ENCODE results near the gene DGLUCY.
"Not testable (repeated sequence)": the region's sequence is repeated elsewhere in the genome, so short reads cannot be mapped to it uniquely, and the experiment has no call there.

The DGLUCY gene

GRCh38 chr14:91108941-91109611 is 4.8 kb upstream of the DGLUCY start:
- no peak for DNase-seq (ENCODE audit: low read depth in 2 of 2, low spot score in 1 of 2)

GRCh38 chr14:91111443-91111842 is 2.4 kb upstream of the DGLUCY start:
- no peak for DNase-seq (ENCODE audit: low read depth in 2 of 2, low spot score in 1 of 2)

GRCh38 chr14:91112194-91112593 is 1.7 kb upstream of the DGLUCY start:
- DNase-seq (ENCODE audit: low read depth in 2 of 2, low spot score in 1 of 2): no peak

- peak; percentile 23 to 41 for DNase-seq (ENCODE audit: low read depth in 2 of 2, low spot score in 1 of 2)
Observed at GRCh38 chr14:91114079-91115065, 499 bp downstream of the DGLUCY start.

GRCh38 chr14:91115986-91116770 is 2.3 kb downstream of the DGLUCY start:
- DNase-seq (ENCODE audit: low read depth in 2 of 2, low spot score in 1 of 2): no peak

- DNase-seq (ENCODE audit: low read depth in 2 of 2, low spot score in 1 of 2): peak; percentile 12 to 37
Observed at GRCh38 chr14:91116913-91117588, 3.2 kb downstream of the DGLUCY start.

- no peak for DNase-seq (ENCODE audit: low read depth in 2 of 2, low spot score in 1 of 2)
Observed at GRCh38 chr14:91117960-91118359, 4.1 kb downstream of the DGLUCY start.

GRCh38 chr14:91118511-91119068 is 4.7 kb downstream of the DGLUCY start:
- no peak for DNase-seq (ENCODE audit: low read depth in 2 of 2, low spot score in 1 of 2)

- no peak for DNase-seq (ENCODE audit: low read depth in 2 of 2, low spot score in 1 of 2)
Observed at GRCh38 chr14:91119556-91120311, 5.9 kb downstream of the DGLUCY start.

- no peak for DNase-seq (ENCODE audit: low read depth in 2 of 2, low spot score in 1 of 2)
Observed at GRCh38 chr14:91123201-91123600, 9.3 kb downstream of the DGLUCY start.

GRCh38 chr14:91124406-91125270 is 10.8 kb downstream of the DGLUCY start:
- DNase-seq (ENCODE audit: low read depth in 2 of 2, low spot score in 1 of 2): not testable (repeated sequence)

GRCh38 chr14:91125271-91125660 is 11.4 kb downstream of the DGLUCY start:
- DNase-seq (ENCODE audit: low read depth in 2 of 2, low spot score in 1 of 2): no peak

GRCh38 chr14:91125801-91126200 is 11.9 kb downstream of the DGLUCY start:
- DNase-seq (ENCODE audit: low read depth in 2 of 2, low spot score in 1 of 2): no peak

- DNase-seq (ENCODE audit: low read depth in 2 of 2, low spot score in 1 of 2): no peak
Observed at GRCh38 chr14:91126761-91127160, 12.9 kb downstream of the DGLUCY start.

GRCh38 chr14:91127401-91127801 is 13.5 kb downstream of the DGLUCY start:
- DNase-seq (ENCODE audit: low read depth in 2 of 2, low spot score in 1 of 2): no peak

- DNase-seq (ENCODE audit: low read depth in 2 of 2, low spot score in 1 of 2): no peak
Observed at GRCh38 chr14:91127924-91128323, 14.1 kb downstream of the DGLUCY start.

GRCh38 chr14:91128699-91129098 is 14.8 kb downstream of the DGLUCY start:
- no peak for DNase-seq (ENCODE audit: low read depth in 2 of 2, low spot score in 1 of 2)

GRCh38 chr14:91129261-91129660 is 15.4 kb downstream of the DGLUCY start:
- DNase-seq (ENCODE audit: low read depth in 2 of 2, low spot score in 1 of 2): no peak

- DNase-seq (ENCODE audit: low read depth in 2 of 2, low spot score in 1 of 2): no peak
Observed at GRCh38 chr14:91135039-91135438, 21.2 kb downstream of the DGLUCY start.

Measured in stimulated activated CD8-positive, alpha-beta memory T cell treated with anti-CD3 and anti-CD28 coated beads, Interleukin-4, amount 100 ng/mL, for 4 hours (primary cell).